Ramos (cell line): Measurements from ENCODE around the gene MYO15B.
"Not testable (repeated sequence)": the region's sequence is repeated elsewhere in the genome, so short reads cannot be mapped to it uniquely, and the experiment has no call there.

Experiments used
- in situ Hi-C: fragments of 300-500 bp; cut with MboI; formaldehyde crosslinking; loops from one replicate; pipeline ENCODE4 v1.14.3; 2022; ENCODE audit warnings: low sequenced_read_pairs; ENCODE audit not compliant: unreplicated experiment

MYO15B gene

GRCh38 chr17:75634754-75635609, 47.4 kb downstream of the MYO15B start:
- in situ Hi-C loops: no loop called here

GRCh38 chr17:75635610-75636202, 48.1 kb downstream of the MYO15B start:
- in situ Hi-C loops: no loop called here

- in situ Hi-C loops: no loop called here
Observed at GRCh38 chr17:75636381-75637142, 49.0 kb downstream of the MYO15B start.

GRCh38 chr17:75637143-75637538, 49.5 kb downstream of the MYO15B start:
- in situ Hi-C loops: no loop called here

GRCh38 chr17:75637551-75637950, 50.0 kb downstream of the MYO15B start:
- in situ Hi-C loops: no loop called here

- in situ Hi-C loops: not testable (repeated sequence)
Observed at GRCh38 chr17:75638039-75638438, 50.4 kb downstream of the MYO15B start.

GRCh38 chr17:75638893-75639292, 51.3 kb downstream of the MYO15B start:
- in situ Hi-C loops: no loop called here

- in situ Hi-C loops: no loop called here
Observed at GRCh38 chr17:75639327-75639726, 51.7 kb downstream of the MYO15B start.

- in situ Hi-C loops: no loop called here
Observed at GRCh38 chr17:75639771-75640555, 52.4 kb downstream of the MYO15B start.

GRCh38 chr17:75640556-75641119, 53.0 kb downstream of the MYO15B start:
- in situ Hi-C loops: no loop called here

GRCh38 chr17:75641343-75641742, 53.7 kb downstream of the MYO15B start:
- in situ Hi-C loops: no loop called here

GRCh38 chr17:75642182-75642783, 54.7 kb downstream of the MYO15B start:
- in situ Hi-C loops: no loop called here

- in situ Hi-C loops: no loop called here
Observed at GRCh38 chr17:75642784-75643642, 55.4 kb downstream of the MYO15B start.

GRCh38 chr17:75643643-75644017, 56.0 kb downstream of the MYO15B start:
- in situ Hi-C loops: no loop called here

- in situ Hi-C loops: no loop called here
Observed at GRCh38 chr17:75645501-75645888, 57.9 kb downstream of the MYO15B start.

GRCh38 chr17:75645889-75646637, 58.5 kb downstream of the MYO15B start:
- in situ Hi-C loops: no loop called here

GRCh38 chr17:75646638-75646992, 59.0 kb downstream of the MYO15B start:
- in situ Hi-C loops: no loop called here

GRCh38 chr17:75647061-75647460, 59.5 kb downstream of the MYO15B start:
- in situ Hi-C loops: no loop called here
